B cell (primary cell): Measurements from ENCODE around the gene C1QA. TPM values are rescaled to one million over a fixed set of nuclear protein-coding genes. Genes with fewer than 3 reads are reported as not detected.

ENCODE experiments used
- ATAC-seq: fragments of 200-7000 bp; cut with Tn5 transposase; one replicate; pipeline ENCODE4 v1.10.0; 2021; ENCODE audit warnings: low read depth, mild to moderate bottlenecking, moderate number of reproducible peaks, moderate library complexity
- CTCF ChIA-PET: fragments of 350-600 bp; sonication (Branson Sonifier 250); formaldehyde crosslinking; loops from one replicate; lab custom pipeline; 2021; ENCODE audit warnings: antibody characterized with exemption, inconsistent platforms; lab: Charles Lee
- POLR2A ChIA-PET: fragments of 350-600 bp; sonication (Branson Sonifier 250); formaldehyde crosslinking; loops from one replicate; lab custom pipeline; 2021; ENCODE audit warnings: antibody characterized with exemption; lab: Charles Lee
- DNase-seq: peaks from one replicate; pipeline ENCODE4 v3.0.0; 2013
- H2AFZ ChIP-seq: 2 replicates; pipeline ENCODE4 v1.6.1; 2012; ENCODE audit warnings: mild to moderate bottlenecking, low read depth, low read length; ENCODE audit not compliant: insufficient read depth, poor library complexity, severe bottlenecking
- H3K27ac ChIP-seq, 2 donors: 1 replicate in 1 of 2; 2 replicates in 1 of 2; pipeline ENCODE4 v1.5.1; 2012 to 2013; ENCODE audit warnings: low read length in 2 of 2, mild to moderate bottlenecking in 2 of 2, moderate library complexity in 1 of 2
- H3K27me3 ChIP-seq, 4 experiments: fragments of 200-600 bp in 1 of 4; sonication (generic) in 1 of 4; replicated peaks in 1 of 4; 1 replicate in 2 of 4; 2 replicates in 2 of 4; pipeline versions ENCODE4 v1.6.1 to v1.7.0; 2013 to 2016; ENCODE audit warnings: low read length in 3 of 4, mild to moderate bottlenecking in 2 of 4, mixed read lengths in 1 of 4, moderate library complexity in 1 of 4; ENCODE audit not compliant: insufficient read depth in 4 of 4, control insufficient read depth in 3 of 4; ENCODE audit errors: control extremely low read depth in 1 of 4
- H3K36me3 ChIP-seq, 2 experiments: replicated peaks in 1 of 2; 1 replicate in 1 of 2; 2 replicates in 1 of 2; pipeline versions ENCODE4 v1.6.1 to v1.7.1; 2013; ENCODE audit warnings: low read length in 1 of 2; ENCODE audit not compliant: insufficient read depth in 2 of 2, control insufficient read depth in 1 of 2; ENCODE audit errors: control extremely low read depth in 1 of 2, extremely low read depth in 1 of 2
- H3K4me1 ChIP-seq, 2 donors: fragments of 200-600 bp in 1 of 2; sonication (generic) in 1 of 2; 1 replicate in 1 of 2; 2 replicates in 1 of 2; pipeline versions ENCODE4 v1.5.1 to v1.6.1; 2013 to 2017; ENCODE audit warnings: low read length in 2 of 2; ENCODE audit not compliant: control insufficient read depth in 2 of 2, insufficient read depth in 2 of 2
- H3K4me2 ChIP-seq: replicated peaks from 2 replicates; pipeline ENCODE3; 2012; ENCODE audit warnings: mild to moderate bottlenecking, low read depth, low read length; ENCODE audit not compliant: poor library complexity, severe bottlenecking
- H3K4me3 ChIP-seq, 5 experiments: fragments of 200-600 bp in 1 of 5; sonication (generic) in 1 of 5; 1 replicate in 3 of 5; 2 replicates in 2 of 5; pipeline versions ENCODE4 v1.5.1 to v1.7.0; 2011 to 2016; ENCODE audit warnings: low read length in 4 of 5, mild to moderate bottlenecking in 4 of 5, low read depth in 2 of 5, control low read depth in 1 of 5, moderate library complexity in 1 of 5; ENCODE audit not compliant: insufficient read depth in 1 of 5; ENCODE audit errors: control extremely low read depth in 1 of 5, extremely low read depth in 1 of 5
- H3K79me2 ChIP-seq: fragments of 200-600 bp; sonication (generic); one replicate; pipeline ENCODE4 v1.6.0; 2016; ENCODE audit warnings: low read length; ENCODE audit not compliant: control insufficient read depth, insufficient read depth
- H3K9ac ChIP-seq: fragments of 200-600 bp; sonication (generic); 2 replicates; pipeline ENCODE4 v1.6.1; 2017; ENCODE audit warnings: mild to moderate bottlenecking, low read length, moderate library complexity
- H3K9me3 ChIP-seq, 3 donors: one replicate each; pipeline versions ENCODE4 v1.6.1 to v1.7.1; 2013; ENCODE audit warnings: low read length in 2 of 3; ENCODE audit not compliant: control insufficient read depth in 2 of 3, insufficient read depth in 1 of 3; ENCODE audit errors: control extremely low read depth in 1 of 3
- H4K20me1 ChIP-seq: 2 replicates; pipeline ENCODE4 v1.6.0; 2012; ENCODE audit warnings: mild to moderate bottlenecking, low read length; ENCODE audit not compliant: insufficient read depth, control insufficient read depth, poor library complexity, severe bottlenecking
- H3K27ac Mint-ChIP-seq: one replicate; pipeline ENCODE4 v1.8.0; 2021; ENCODE audit warnings: mixed read lengths
- H3K27me3 Mint-ChIP-seq: one replicate; pipeline ENCODE4 v1.8.0; 2021; ENCODE audit warnings: mixed read lengths
- H3K4me1 Mint-ChIP-seq: one replicate; pipeline ENCODE4 v1.8.0; 2021; ENCODE audit warnings: mixed read lengths
- H3K4me3 Mint-ChIP-seq: one replicate; pipeline ENCODE4 v1.8.0; 2021; ENCODE audit warnings: mixed read lengths
- H3K9me3 Mint-ChIP-seq: one replicate; pipeline ENCODE4 v1.8.0; 2022; ENCODE audit warnings: mixed read lengths; ENCODE audit not compliant: insufficient read depth
- EZH2 ChIP-seq: IDR thresholded peaks from 2 replicates; pipeline ENCODE4 v1.6.1; 2012; ENCODE audit warnings: borderline replicate concordance, low read depth, mild to moderate bottlenecking, moderate library complexity, low read length; ENCODE audit not compliant: insufficient read depth, poor library complexity, severe bottlenecking
- WGBS: methylation state at CpG from one replicate; pipeline ENCODE4 v1.1.5; 2013; ENCODE audit warnings: missing lambda C conversion rate; ENCODE audit not compliant: insufficient coverage; 5-methylcytosine and 5-hydroxymethylcytosine counted together
- intact Hi-C: fragments of 100-400 bp; cut with micrococcal nuclease; formaldehyde crosslinking; loops from one replicate; pipeline ENCODE4 v1.10.0; 2022
- polyA plus RNA-seq: library from polyadenylated mRNA; depleted of rRNA; stranded (reverse); fragments of >200 nt; gene quantifications from 2 replicates; pipeline ENCODE4 v1.2.3, GENCODE V29; 2012
- total RNA-seq, 2 donors: library from RNA; stranded (reverse); fragments of 120-200 nt in 1 of 2; gene quantifications; 1 replicate in 1 of 2; 2 replicates in 1 of 2; pipeline versions ENCODE4 v1.2.3 to v1.2.4, GENCODE V29; 2013 to 2022
- TF ChIP-seq, protein P1 (sequence below): fragments of 200-600 bp; IDR thresholded peaks from one replicate; pipeline ENCODE4 v1.8.0; 2022; ENCODE audit warnings: antibody characterized with exemption, mild to moderate bottlenecking

Gene C1QA
- total and polyA plus RNA-seq, 2 donors (not counting 1 experiment from before 2014, with no cell fraction given): 0.16 TPM; not detected in 1

GRCh38 chr1:22636927-22637326 is 499 bp downstream of the C1QA start:
- no peak for DNase-seq
- H4K20me1 ChIP-seq: no peaks in the 10 kb centered on the region
- H3K9ac ChIP-seq: no peak overlapping the region
- H3K36me3 ChIP-seq: no peaks in the 10 kb centered on the region
- no peaks in the 10 kb centered on the region for H3K79me2 ChIP-seq
- WGBS: 78% methylated on average over 6 of the region's 6 CpGs
- intact Hi-C loops: no loop called here
- POLR2A ChIA-PET: no interaction called here
- TF ChIP-seq EZH2: no peak
- TF ChIP-seq, protein P1, sequence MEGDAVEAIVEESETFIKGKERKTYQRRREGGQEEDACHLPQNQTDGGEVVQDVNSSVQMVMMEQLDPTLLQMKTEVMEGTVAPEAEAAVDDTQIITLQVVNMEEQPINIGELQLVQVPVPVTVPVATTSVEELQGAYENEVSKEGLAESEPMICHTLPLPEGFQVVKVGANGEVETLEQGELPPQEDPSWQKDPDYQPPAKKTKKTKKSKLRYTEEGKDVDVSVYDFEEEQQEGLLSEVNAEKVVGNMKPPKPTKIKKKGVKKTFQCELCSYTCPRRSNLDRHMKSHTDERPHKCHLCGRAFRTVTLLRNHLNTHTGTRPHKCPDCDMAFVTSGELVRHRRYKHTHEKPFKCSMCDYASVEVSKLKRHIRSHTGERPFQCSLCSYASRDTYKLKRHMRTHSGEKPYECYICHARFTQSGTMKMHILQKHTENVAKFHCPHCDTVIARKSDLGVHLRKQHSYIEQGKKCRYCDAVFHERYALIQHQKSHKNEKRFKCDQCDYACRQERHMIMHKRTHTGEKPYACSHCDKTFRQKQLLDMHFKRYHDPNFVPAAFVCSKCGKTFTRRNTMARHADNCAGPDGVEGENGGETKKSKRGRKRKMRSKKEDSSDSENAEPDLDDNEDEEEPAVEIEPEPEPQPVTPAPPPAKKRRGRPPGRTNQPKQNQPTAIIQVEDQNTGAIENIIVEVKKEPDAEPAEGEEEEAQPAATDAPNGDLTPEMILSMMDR: no peak
- ATAC-seq: no peak
- peaks cover 28% of the 10 kb centered on the region for H3K27me3 Mint-ChIP-seq
- H3K27me3 ChIP-seq: peaks cover 0 to 15% (median 0%) of the 10 kb centered on the region in 4 experiments
- no peak overlapping the region for H3K4me3 Mint-ChIP-seq
- CTCF ChIA-PET: no interaction called here
- no peaks in the 10 kb centered on the region for H3K4me1 Mint-ChIP-seq
- H3K27ac Mint-ChIP-seq: no peak overlapping the region
- no peak overlapping the region for H3K27ac ChIP-seq
- peaks cover 0 to 3% of the 10 kb centered on the region in 2 donors for H3K4me1 ChIP-seq
- H3K4me2 ChIP-seq: no peak overlapping the region
- H3K4me3 ChIP-seq: no peak overlapping the region
- H3K9me3 ChIP-seq: peaks cover 0 to 15% (median 0%) of the 10 kb centered on the region in 3 donors
- H2AFZ ChIP-seq: no peak overlapping the region
- no peaks in the 10 kb centered on the region for H3K9me3 Mint-ChIP-seq

DNA sequence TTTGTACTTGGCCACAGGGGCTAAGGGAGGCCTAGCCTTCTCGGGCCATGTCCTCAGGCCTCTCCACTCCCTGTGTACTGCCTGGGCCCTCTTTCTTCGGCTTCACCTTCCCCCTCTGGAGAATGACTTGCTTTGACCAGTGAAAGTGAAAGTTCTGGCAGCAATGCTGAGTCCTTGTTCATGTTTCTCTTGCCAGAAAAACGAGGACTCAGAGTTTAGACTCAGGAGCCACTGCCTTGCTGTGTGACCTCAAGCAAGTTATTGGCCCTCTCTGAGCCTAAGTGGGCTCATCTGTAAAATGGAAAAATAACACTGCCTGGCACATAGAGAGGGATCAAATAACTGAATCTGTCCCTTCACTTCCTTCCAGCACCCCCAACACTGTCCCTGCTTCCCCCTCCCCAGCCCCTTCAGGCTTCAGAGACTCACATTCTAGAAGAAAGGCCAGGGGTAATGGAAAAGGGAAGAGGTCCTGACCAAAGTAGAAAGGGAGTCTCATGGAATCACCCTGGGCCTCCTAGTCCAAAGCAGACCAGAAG is 1.5 kb downstream of the C1QA start:
- H3K9ac ChIP-seq: no peak overlapping the region
- Mint-ChIP-seq H3K4me3 (no peak overlapping the region), H3K27ac (no peak overlapping the region), H3K9me3 (no peaks in the 10 kb centered on the region), H3K27me3 (peaks cover 26% of the 10 kb centered on the region), H3K4me1 (no peaks in the 10 kb centered on the region)
- H3K36me3 ChIP-seq: no peaks in the 10 kb centered on the region
- H4K20me1 ChIP-seq: no peaks in the 10 kb centered on the region
- H3K79me2 ChIP-seq: no peaks in the 10 kb centered on the region
- TF ChIP-seq, protein P1: no peak
- TF ChIP-seq EZH2: no peak
- no peak overlapping the region for H2AFZ ChIP-seq
- intact Hi-C loops: no loop called here
- no peak overlapping the region for H3K4me2 ChIP-seq
- H3K4me1 ChIP-seq: peaks cover 0 to 4% of the 10 kb centered on the region in 2 donors
- peaks cover 0 to 15% (median 0%) of the 10 kb centered on the region in 3 donors for H3K9me3 ChIP-seq
- POLR2A ChIA-PET: no interaction called here
- DNase-seq (no peak), ATAC-seq (no peak)
- H3K27ac ChIP-seq: no peak overlapping the region
- peaks cover 0 to 24% (median 0%) of the 10 kb centered on the region in 4 experiments for H3K27me3 ChIP-seq
- CTCF ChIA-PET: no interaction called here
- 65% methylated on average over 3 of the region's 3 CpGs for WGBS
- no peak overlapping the region for H3K4me3 ChIP-seq
